Naive thymus-derived CD4-positive, alpha-beta T cell (primary cell): ENCODE results near the gene EYA4. TPM values are rescaled to one million over a fixed set of nuclear protein-coding genes. Genes with fewer than 3 reads are reported as not detected.

Experiments
- ATAC-seq: fragments of 150-1000 bp; cut with Tn5 transposase; 2 replicates; pipeline ENCODE4 v1.10.0; 2021; ENCODE audit warnings: mild to moderate bottlenecking, moderate library complexity
- CTCF ChIA-PET: fragments of 350-600 bp; sonication (Branson Sonifier 250); formaldehyde crosslinking; loops from one replicate; lab custom pipeline; 2021; ENCODE audit warnings: antibody characterized with exemption; lab: Charles Lee
- POLR2A ChIA-PET: fragments of 350-600 bp; sonication (Branson Sonifier 250); formaldehyde crosslinking; loops from one replicate; lab custom pipeline; 2021; ENCODE audit warnings: antibody characterized with exemption, inconsistent platforms; lab: Charles Lee
- DNase-seq, 9 donors: peaks; one replicate each; pipeline versions ENCODE4 v3.0.0 to v3.0.0-alpha.2; 2020 to 2022; ENCODE audit warnings: mixed read lengths in 1 of 9
- H3K27ac ChIP-seq: one replicate; pipeline ENCODE4 v1.7.0; 2013; ENCODE audit warnings: mild to moderate bottlenecking, low read depth, low read length, moderate library complexity
- H3K27me3 ChIP-seq, 2 donors: one replicate each; pipeline ENCODE4 v1.7.0; 2013; ENCODE audit warnings: low read length in 2 of 2, mild to moderate bottlenecking in 2 of 2, moderate library complexity in 2 of 2; ENCODE audit not compliant: control insufficient read depth in 2 of 2, insufficient read depth in 2 of 2
- H3K36me3 ChIP-seq, 3 experiments: 1 replicate in 2 of 3; 2 replicates in 1 of 3; pipeline ENCODE4 v1.7.0; 2013; ENCODE audit warnings: low read length in 3 of 3, mild to moderate bottlenecking in 3 of 3, moderate library complexity in 1 of 3; ENCODE audit not compliant: insufficient read depth in 3 of 3, control insufficient read depth in 2 of 3
- H3K4me1 ChIP-seq, 2 donors: one replicate each; pipeline ENCODE4 v1.7.0; 2013; ENCODE audit warnings: low read length in 2 of 2, mild to moderate bottlenecking in 2 of 2, moderate library complexity in 1 of 2; ENCODE audit not compliant: control insufficient read depth in 2 of 2, insufficient read depth in 2 of 2
- H3K4me3 ChIP-seq: 2 replicates; pipeline ENCODE4 v1.7.0; 2013; ENCODE audit warnings: mild to moderate bottlenecking, low read length
- H3K9me3 ChIP-seq, 3 experiments: 1 replicate in 2 of 3; 2 replicates in 1 of 3; pipeline ENCODE4 v1.7.0; 2013; ENCODE audit warnings: low read length in 3 of 3; ENCODE audit not compliant: control insufficient read depth in 2 of 3
- H3K27ac Mint-ChIP-seq, 9 donors: one replicate each; pipeline ENCODE4 v1.8.0; 2020 to 2022; ENCODE audit warnings: mixed read lengths in 9 of 9, mild to moderate bottlenecking in 8 of 9, moderate library complexity in 5 of 9, inconsistent platforms in 2 of 9
- H3K27me3 Mint-ChIP-seq, 5 donors: one replicate each; pipeline ENCODE4 v1.8.0; 2021 to 2022; ENCODE audit warnings: mixed read lengths in 5 of 5, mild to moderate bottlenecking in 1 of 5
- H3K36me3 Mint-ChIP-seq, 5 donors: one replicate each; pipeline ENCODE4 v1.8.0; 2020 to 2022; ENCODE audit warnings: mixed read lengths in 5 of 5, mild to moderate bottlenecking in 3 of 5, inconsistent platforms in 1 of 5
- H3K4me1 Mint-ChIP-seq, 7 donors: one replicate each; pipeline ENCODE4 v1.8.0; 2020 to 2022; ENCODE audit warnings: mixed read lengths in 7 of 7, mild to moderate bottlenecking in 3 of 7, inconsistent platforms in 1 of 7
- H3K4me3 Mint-ChIP-seq, 10 donors: one replicate each; pipeline ENCODE4 v1.8.0; 2020 to 2022; ENCODE audit warnings: mild to moderate bottlenecking in 10 of 10, mixed read lengths in 10 of 10, moderate library complexity in 6 of 10, inconsistent platforms in 2 of 10
- H3K9me3 Mint-ChIP-seq, 11 donors: one replicate each; pipeline ENCODE4 v1.8.0; 2020 to 2022; ENCODE audit warnings: mixed read lengths in 11 of 11, mild to moderate bottlenecking in 4 of 11, inconsistent platforms in 1 of 11, moderate library complexity in 1 of 11
- intact Hi-C, 2 donors: fragments of 100-400 bp; cut with micrococcal nuclease; formaldehyde crosslinking; loops; one replicate each; pipeline ENCODE4 v1.15.1; 2023
- polyA plus RNA-seq, 2 donors: library from polyadenylated mRNA; unstranded; fragments of 300-500 nt; fragmentation: Illumina TruSeq; gene quantifications; one replicate each; pipeline ENCODE4 v1.2.3, GENCODE V29; 2021
- total RNA-seq, 6 experiments: library from RNA in 5 of 6; stranded (reverse) in 5 of 6; gene quantifications; 1 replicate in 5 of 6; 2 replicates in 1 of 6; pipeline ENCODE4 v1.2.3 and lab custom pipeline; 2021 to 2026

EYA4 gene
- total and polyA plus RNA-seq, 7 experiments from 2014 or later: not detected

GRCh38 chr6:133547136-133547535 is 306.0 kb downstream of the EYA4 start:
- H3K27ac ChIP-seq: no peak overlapping the region
- H3K4me1 ChIP-seq: no peaks in the 10 kb centered on the region
- H3K36me3 ChIP-seq: no peaks in the 10 kb centered on the region
- DNase-seq (no peak), ATAC-seq (no peak)
- Mint-ChIP-seq H3K9me3 (peaks cover 0 to 1% (median 0%) of the 10 kb centered on the region in 11 donors), H3K4me3 (no peak overlapping the region), H3K27ac (no peak overlapping the region), H3K36me3 (no peaks in the 10 kb centered on the region), H3K27me3 (peaks cover 0 to 13% (median 5%) of the 10 kb centered on the region in 5 donors), H3K4me1 (no peaks in the 10 kb centered on the region)
- POLR2A ChIA-PET: no interaction called here
- H3K4me3 ChIP-seq: no peak overlapping the region
- CTCF ChIA-PET: interaction anchor here (0.7 kb wide), 1 partner anchor 8 kb away, joined by 3 read pairs; no protein-coding TSS in a partner anchor
- intact Hi-C loops: no loop called here
- no peaks in the 10 kb centered on the region for H3K9me3 ChIP-seq
- H3K27me3 ChIP-seq: no peaks in the 10 kb centered on the region

GRCh38 chr6:133548423-133549159 is 307.4 kb downstream of the EYA4 start:
- DNase-seq (no peak), ATAC-seq (no peak)
- H3K9me3 ChIP-seq: no peaks in the 10 kb centered on the region
- Mint-ChIP-seq H3K4me1 (no peaks in the 10 kb centered on the region), H3K36me3 (no peaks in the 10 kb centered on the region), H3K27me3 (peaks cover 0 to 5% (median 0%) of the 10 kb centered on the region in 5 donors), H3K27ac (no peak overlapping the region), H3K9me3 (no peaks in the 10 kb centered on the region), H3K4me3 (no peak overlapping the region)
- ChIA-PET CTCF (no interaction called here), POLR2A (no interaction called here)
- H3K36me3 ChIP-seq: no peaks in the 10 kb centered on the region
- H3K27ac ChIP-seq: no peak overlapping the region
- no peaks in the 10 kb centered on the region for H3K4me1 ChIP-seq
- intact Hi-C loops: no loop called here
- no peak overlapping the region for H3K4me3 ChIP-seq
- H3K27me3 ChIP-seq: no peaks in the 10 kb centered on the region

- Mint-ChIP-seq H3K27me3 (peaks cover 0 to 5% (median 0%) of the 10 kb centered on the region in 5 donors), H3K4me1 (no peaks in the 10 kb centered on the region), H3K4me3 (no peak overlapping the region), H3K9me3 (no peaks in the 10 kb centered on the region), H3K36me3 (no peaks in the 10 kb centered on the region), H3K27ac (no peak overlapping the region)
- no peak for ATAC-seq
- Histone ChIP-seq H3K36me3 (no peaks in the 10 kb centered on the region), H3K9me3 (no peaks in the 10 kb centered on the region), H3K4me1 (no peaks in the 10 kb centered on the region), H3K27me3 (no peaks in the 10 kb centered on the region), H3K27ac (no peak overlapping the region), H3K4me3 (no peak overlapping the region)
- intact Hi-C loops: no loop called here
- no peak for DNase-seq
- ChIA-PET CTCF (no interaction called here), POLR2A (no interaction called here)
Measured at GRCh38 chr6:133549371-133549801, 308.2 kb downstream of the EYA4 start.

- Mint-ChIP-seq H3K27me3 (peaks cover 0 to 5% (median 0%) of the 10 kb centered on the region in 5 donors), H3K4me3 (no peak overlapping the region), H3K27ac (no peak overlapping the region), H3K9me3 (no peaks in the 10 kb centered on the region), H3K4me1 (no peaks in the 10 kb centered on the region), H3K36me3 (no peaks in the 10 kb centered on the region)
- no peak for ATAC-seq
- no peak for DNase-seq
- H3K9me3 ChIP-seq: no peaks in the 10 kb centered on the region
- H3K36me3 ChIP-seq: no peaks in the 10 kb centered on the region
- CTCF ChIA-PET: no interaction called here
- H3K27ac ChIP-seq: no peak overlapping the region
- intact Hi-C loops: loop anchor here in 1 of 2 donors (10.0 kb wide), 1 partner anchor 615 kb away; no protein-coding TSS in a partner anchor
- no peaks in the 10 kb centered on the region for H3K27me3 ChIP-seq
- POLR2A ChIA-PET: no interaction called here
- H3K4me3 ChIP-seq: no peak overlapping the region
- no peaks in the 10 kb centered on the region for H3K4me1 ChIP-seq
Measured at GRCh38 chr6:133550026-133550425, 308.9 kb downstream of the EYA4 start.

- ATAC-seq: no peak
Measured at GRCh38 chr6:133551436-133551835, 310.3 kb downstream of the EYA4 start.

GRCh38 chr6:133551847-133552341 is 310.7 kb downstream of the EYA4 start:
- Histone ChIP-seq H3K27me3 (no peaks in the 10 kb centered on the region), H3K4me1 (no peaks in the 10 kb centered on the region), H3K36me3 (no peaks in the 10 kb centered on the region), H3K4me3 (no peak overlapping the region), H3K27ac (no peak overlapping the region), H3K9me3 (no peaks in the 10 kb centered on the region)
- Mint-ChIP-seq H3K27ac (no peak overlapping the region), H3K36me3 (no peaks in the 10 kb centered on the region), H3K27me3 (peaks cover 0 to 6% (median 0%) of the 10 kb centered on the region in 5 donors), H3K9me3 (no peaks in the 10 kb centered on the region), H3K4me1 (no peaks in the 10 kb centered on the region), H3K4me3 (no peak overlapping the region)
- ChIA-PET CTCF (interaction anchor here (1.2 kb wide), 1 partner anchor 1028 kb away, joined by 4 read pairs; no protein-coding TSS in a partner anchor), POLR2A (no interaction called here)
- intact Hi-C loops: loop anchor here in 1 of 2 donors (2.0 to 10.0 kb wide), 2 partner anchors 367 to 617 kb away; no protein-coding TSS in a partner anchor
- no peak for DNase-seq
- no peak for ATAC-seq

More at GRCh38 chr6:133551436-133551835, 310.3 kb downstream of the EYA4 start:
- CTCF ChIA-PET: interaction anchor here (1.2 kb wide), 1 partner anchor 1027 kb away, joined by 4 read pairs; no protein-coding TSS in a partner anchor
- Histone ChIP-seq H3K27me3 (no peaks in the 10 kb centered on the region), H3K36me3 (no peaks in the 10 kb centered on the region), H3K4me1 (no peaks in the 10 kb centered on the region), H3K4me3 (no peak overlapping the region), H3K27ac (no peak overlapping the region), H3K9me3 (no peaks in the 10 kb centered on the region)
- intact Hi-C loops: loop anchor here in 1 of 2 donors (10.0 kb wide), 1 partner anchor 617 kb away; no protein-coding TSS in a partner anchor
- Mint-ChIP-seq H3K27ac (no peak overlapping the region), H3K9me3 (no peaks in the 10 kb centered on the region), H3K27me3 (peaks cover 0 to 6% (median 0%) of the 10 kb centered on the region in 5 donors), H3K4me1 (no peaks in the 10 kb centered on the region), H3K4me3 (no peak overlapping the region), H3K36me3 (no peaks in the 10 kb centered on the region)
- DNase-seq: no peak
- POLR2A ChIA-PET: no interaction called here
